ENCODE data around the gene SMIM1.

- TF ChIP-seq ZBTB33 (IDR thresholded peaks at IDR 0.05; ENCODE audit: extremely low read depth, insufficient replicate concordance, low read length), result no peak
- no peak for TF ChIP-seq CTCF (IDR thresholded peaks at IDR 0.05 in 2 of 3, conservative IDR thresholded peaks at IDR 0.05 in 1 of 3; ENCODE audit: borderline replicate concordance in 1 of 3, insufficient read depth in 1 of 3, low read depth in 2 of 3, low read length in 2 of 3)
Measured at GRCh38 chr1:3746389-3746829, 26.1 kb upstream of the SMIM1 start.
